ENCODE data around the gene SBNO1.
A peak's percentile ranks its signal among the peaks of the same experiment; 100 is the strongest.
"Not testable (repeated sequence)": the region's sequence is repeated elsewhere in the genome, so short reads cannot be mapped to it uniquely, and the experiment has no call there.

SBNO1 gene

GRCh38 chr12:123364532-123365024 lies at the start of gene SBNO1:
TSS of gene SBNO1 (minus strand) at chr12:123364847. CDS start at chr12:123350441, 14,406 bp downstream.
- peak; percentile 95 for DNase-seq (ENCODE audit: low read depth, low spot score)

- DNase-seq (ENCODE audit: low read depth, low spot score), result no peak
These were observed 45.4 kb upstream of the SBNO1 start for GRCh38 chr12:123410041-123410412.

- not testable (repeated sequence) for DNase-seq (ENCODE audit: low read depth, low spot score)
These were observed 44.8 kb upstream of the SBNO1 start for GRCh38 chr12:123409284-123410040.

- DNase-seq (ENCODE audit: low read depth, low spot score), result not testable (repeated sequence)
These were observed 44.0 kb upstream of the SBNO1 start for GRCh38 chr12:123408619-123409018.

GRCh38 chr12:123407934-123408333 lies 43.3 kb upstream of the SBNO1 start:
- not testable (repeated sequence) for DNase-seq (ENCODE audit: low read depth, low spot score)

- DNase-seq (ENCODE audit: low read depth, low spot score), result not testable (repeated sequence)
These were observed 42.6 kb upstream of the SBNO1 start for GRCh38 chr12:123407269-123407668.

- DNase-seq (ENCODE audit: low read depth, low spot score), result no peak
These were observed 39.9 kb upstream of the SBNO1 start for GRCh38 chr12:123404581-123404980.

- DNase-seq (ENCODE audit: low read depth, low spot score), result no peak
These were observed 37.4 kb upstream of the SBNO1 start for GRCh38 chr12:123401753-123402683.

- DNase-seq (ENCODE audit: low read depth, low spot score), result no peak
These were observed 34.6 kb upstream of the SBNO1 start for GRCh38 chr12:123399255-123399617.

GRCh38 chr12:123398550-123399254 lies 34.1 kb upstream of the SBNO1 start:
- DNase-seq (ENCODE audit: low read depth, low spot score), result peak; percentile 78

GRCh38 chr12:123398177-123398549 lies 33.5 kb upstream of the SBNO1 start:
- peak; percentile 55 for DNase-seq (ENCODE audit: low read depth, low spot score)

GRCh38 chr12:123397400-123397799 lies 32.8 kb upstream of the SBNO1 start:
- no peak for DNase-seq (ENCODE audit: low read depth, low spot score)

GRCh38 chr12:123396954-123397353 lies 32.3 kb upstream of the SBNO1 start:
- DNase-seq (ENCODE audit: low read depth, low spot score), result no peak

GRCh38 chr12:123396543-123396942 lies 31.9 kb upstream of the SBNO1 start:
- DNase-seq (ENCODE audit: low read depth, low spot score), result no peak

GRCh38 chr12:123395236-123395635 lies 30.6 kb upstream of the SBNO1 start:
- no peak for DNase-seq (ENCODE audit: low read depth, low spot score)

- DNase-seq (ENCODE audit: low read depth, low spot score), result no peak
These were observed 29.1 kb upstream of the SBNO1 start for GRCh38 chr12:123393747-123394146.

- no peak for DNase-seq (ENCODE audit: low read depth, low spot score)
These were observed 27.1 kb upstream of the SBNO1 start for GRCh38 chr12:123391546-123392343.

GRCh38 chr12:123390498-123391426 lies 26.1 kb upstream of the SBNO1 start:
- no peak for DNase-seq (ENCODE audit: low read depth, low spot score)

GRCh38 chr12:123389560-123390351 lies 25.1 kb upstream of the SBNO1 start:
- peak; percentile 51 for DNase-seq (ENCODE audit: low read depth, low spot score)
